Measurements from ENCODE around the gene S1PR3.
"Not testable (repeated sequence)": the region's sequence is repeated elsewhere in the genome, so short reads cannot be mapped to it uniquely, and the experiment has no call there.

Gene S1PR3

DNA sequence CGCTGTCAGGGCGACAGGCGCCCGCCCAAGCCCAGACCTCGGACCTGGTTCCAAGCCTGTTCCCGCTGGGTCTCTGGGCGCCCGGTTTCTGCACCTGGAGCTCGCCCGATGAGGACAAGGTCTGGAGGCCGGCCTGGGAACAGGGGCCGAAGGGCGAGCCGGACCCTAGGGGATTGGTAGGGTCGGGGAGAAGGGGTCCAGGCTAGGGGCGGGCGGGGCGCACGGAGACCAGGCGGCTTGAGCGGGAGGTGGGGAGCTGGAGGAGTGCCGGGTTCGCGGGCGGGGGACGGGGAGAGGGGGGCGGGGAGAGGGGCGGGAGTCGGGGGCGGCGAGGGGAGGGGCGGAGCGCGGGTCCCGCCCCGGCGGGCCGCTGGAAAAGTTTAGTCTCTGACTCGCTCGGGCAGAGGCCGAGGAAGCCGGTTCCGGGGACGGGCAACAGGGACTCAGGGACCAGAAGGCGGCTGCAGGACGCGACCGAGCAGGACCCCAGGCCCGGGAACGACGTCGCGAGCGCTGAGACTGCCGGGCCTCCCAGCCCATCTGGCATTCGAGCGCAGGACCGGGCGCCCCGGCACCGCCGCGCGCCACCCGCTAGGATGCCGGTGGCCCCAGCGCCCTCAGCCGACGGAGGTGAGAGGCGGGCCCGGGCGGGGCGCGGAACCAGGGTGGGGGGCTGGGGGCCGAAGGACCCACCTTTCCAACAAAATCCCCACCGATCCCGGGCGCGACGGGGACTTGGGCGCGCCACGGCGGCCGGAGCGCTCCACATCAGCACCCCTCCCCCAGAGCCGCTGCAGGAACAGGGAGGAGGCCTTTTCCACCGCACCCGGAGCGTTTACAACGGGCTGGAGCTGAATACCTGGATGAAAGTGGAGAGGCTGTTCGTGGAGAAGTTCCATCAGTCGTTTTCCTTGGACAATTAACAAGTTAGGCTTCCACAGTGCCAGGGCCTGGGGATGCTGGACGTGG lies at the start of gene S1PR3:
Gene S1PR3 (plus strand): TSS at position 403 of the 969 bp plus-strand sequence. CDS start 9,733 bp downstream, outside the sequence.
- peak; percentile 33 for DNase-seq (ENCODE audit: low read depth)

- DNase-seq (ENCODE audit: low read depth): not testable (repeated sequence)
Measured at GRCh38 chr9:88941586-88941985, 49.7 kb upstream of the S1PR3 start.

DNA sequence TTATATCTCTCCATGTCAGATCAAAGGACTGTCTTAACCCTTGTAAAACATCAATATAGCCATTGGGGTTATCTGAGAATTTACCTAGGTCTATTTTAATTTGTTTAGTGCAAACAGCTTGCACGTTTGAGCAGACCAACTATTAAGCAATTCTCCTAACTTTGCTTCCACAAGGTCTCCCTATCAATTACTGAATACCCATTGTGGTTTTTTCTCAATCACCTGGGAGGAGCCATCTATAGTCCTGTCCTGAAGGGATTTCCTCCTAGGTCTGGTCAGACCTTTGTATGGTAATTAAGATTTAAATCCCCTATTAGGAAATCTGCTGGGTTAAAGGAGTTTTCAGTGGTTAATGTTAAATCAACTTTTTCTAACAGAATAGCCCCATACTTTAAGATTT lies 48.9 kb upstream of the S1PR3 start:
- DNase-seq (ENCODE audit: low read depth): no peak

- DNase-seq (ENCODE audit: low read depth): no peak
Measured at GRCh38 chr9:88945636-88946333, 45.5 kb upstream of the S1PR3 start.

- no peak for DNase-seq (ENCODE audit: low read depth)
Measured at GRCh38 chr9:88947581-88948573, 43.4 kb upstream of the S1PR3 start.

DNA sequence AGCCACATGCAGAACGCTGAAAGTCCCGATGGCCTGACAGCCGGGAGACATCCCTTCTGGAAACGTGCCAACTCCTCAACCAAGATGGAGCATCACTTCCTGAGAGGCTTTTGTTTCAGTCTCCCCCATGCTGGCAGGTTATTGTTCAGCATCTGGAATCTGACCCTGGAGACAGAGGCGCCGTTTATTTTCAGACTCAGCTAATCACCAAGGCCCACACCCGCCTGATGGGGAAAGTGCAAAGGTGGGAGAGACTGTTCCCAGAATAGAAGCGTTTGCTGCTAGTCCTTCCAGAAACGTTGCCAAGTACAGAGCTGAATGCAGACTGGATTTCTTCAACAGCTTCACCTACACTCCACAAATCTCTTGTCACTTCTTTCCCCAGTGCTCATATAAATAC lies 41.8 kb upstream of the S1PR3 start:
- DNase-seq (ENCODE audit: low read depth): no peak

GRCh38 chr9:88949961-88950340 lies 41.3 kb upstream of the S1PR3 start:
- DNase-seq (ENCODE audit: low read depth): no peak

GRCh38 chr9:88950341-88951154 lies 40.7 kb upstream of the S1PR3 start:
- no peak for DNase-seq (ENCODE audit: low read depth)

GRCh38 chr9:88951155-88951542 lies 40.1 kb upstream of the S1PR3 start:
- DNase-seq (ENCODE audit: low read depth): no peak

- no peak for DNase-seq (ENCODE audit: low read depth)
Measured at GRCh38 chr9:88952086-88952615, 39.1 kb upstream of the S1PR3 start.

- no peak for DNase-seq (ENCODE audit: low read depth)
Measured at GRCh38 chr9:88952976-88953375, 38.3 kb upstream of the S1PR3 start.

- DNase-seq (ENCODE audit: low read depth): no peak
Measured at GRCh38 chr9:88953381-88954029, 37.8 kb upstream of the S1PR3 start.

DNA sequence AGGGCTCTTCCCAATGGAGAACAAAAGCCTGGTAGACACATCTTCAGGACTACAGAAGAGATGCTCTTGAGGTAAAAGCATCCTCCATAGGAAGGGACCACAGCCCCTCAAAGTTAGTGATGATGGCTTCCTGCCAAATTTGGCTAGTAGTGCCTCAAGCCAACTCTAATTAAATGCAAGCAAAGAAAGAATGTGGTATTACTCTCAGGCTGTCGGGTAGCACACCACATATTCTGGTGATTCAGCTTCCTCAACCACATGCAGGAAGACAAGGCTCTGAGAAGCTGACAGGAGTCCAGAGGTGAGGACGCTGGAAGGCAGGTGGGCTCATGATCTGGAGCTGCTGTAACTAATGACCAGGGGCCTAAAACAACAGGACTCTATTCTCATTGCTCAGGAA lies 37.2 kb upstream of the S1PR3 start:
- DNase-seq (ENCODE audit: low read depth): no peak

- DNase-seq (ENCODE audit: low read depth): no peak
Measured at GRCh38 chr9:88957526-88957925, 33.7 kb upstream of the S1PR3 start.

GRCh38 chr9:88959727-88960469 lies 31.4 kb upstream of the S1PR3 start:
- DNase-seq (ENCODE audit: low read depth): no peak

DNA sequence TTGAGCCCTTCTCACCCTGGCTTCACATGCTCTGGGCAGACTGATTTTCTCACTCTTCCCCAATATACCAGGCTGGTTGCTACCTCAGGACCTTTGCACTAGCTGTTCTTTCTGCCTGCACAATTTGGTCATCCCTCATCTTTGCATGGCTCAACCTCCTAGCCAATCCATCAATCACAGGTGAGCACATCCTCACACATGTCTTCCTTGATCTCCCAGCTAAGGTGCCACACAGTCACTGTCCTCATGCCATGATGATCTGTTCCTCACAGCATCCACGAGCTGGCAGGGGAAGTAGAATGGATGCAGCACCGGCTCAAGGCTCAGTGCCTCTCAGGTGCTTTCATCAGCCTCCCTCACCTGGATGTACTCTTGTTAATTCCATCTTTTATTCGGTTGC lies 30.6 kb upstream of the S1PR3 start:
- no peak for DNase-seq (ENCODE audit: low read depth)

DNA sequence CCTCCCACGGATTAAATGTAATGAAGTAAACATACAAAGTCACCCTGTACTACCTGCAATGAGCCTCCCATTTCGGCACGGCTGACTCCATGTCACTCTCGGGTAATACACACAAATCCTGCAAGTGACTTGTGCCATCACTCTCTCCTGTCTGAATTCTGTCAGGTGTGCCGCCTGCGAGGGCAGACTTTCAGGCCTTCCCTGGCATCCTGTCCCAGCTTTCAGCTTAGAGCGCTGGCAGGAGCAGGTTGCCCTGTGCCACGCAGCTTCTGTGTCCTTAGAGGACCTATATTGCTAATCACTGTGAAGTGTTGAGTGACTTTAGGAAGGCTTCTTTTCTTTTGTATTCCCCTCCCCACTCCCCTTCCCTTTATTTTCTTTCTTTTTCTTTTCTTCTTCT lies 25.8 kb upstream of the S1PR3 start:
- no peak for DNase-seq (ENCODE audit: low read depth)

- DNase-seq (ENCODE audit: low read depth): no peak
Measured at GRCh38 chr9:88966894-88967676, 24.2 kb upstream of the S1PR3 start.

DNA sequence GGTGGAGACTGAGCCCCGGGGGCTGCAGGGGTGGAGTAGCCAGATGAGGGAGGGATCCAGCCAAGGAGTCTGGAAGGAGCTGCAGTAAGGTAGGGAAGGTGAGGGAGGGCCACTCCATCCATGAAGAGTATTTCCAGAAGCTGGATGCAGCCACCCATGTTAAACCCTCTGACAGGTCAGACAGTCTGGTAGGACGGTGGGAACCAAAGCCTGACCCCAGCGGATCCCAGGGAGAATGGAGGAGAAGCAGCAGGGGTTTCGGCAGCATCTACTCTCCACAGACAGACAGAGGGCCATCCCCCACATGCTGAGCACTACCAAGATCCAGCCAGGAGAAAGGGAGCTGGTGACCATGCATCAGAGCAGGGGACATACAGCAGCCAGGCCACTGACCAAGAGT lies 22.5 kb upstream of the S1PR3 start:
- DNase-seq (ENCODE audit: low read depth): no peak

All from stimulated activated CD4-positive, alpha-beta T cell treated with anti-CD3 and anti-CD28 coated beads, Interleukin-2, amount 100 ng/mL, for 4 hours (primary cell).